HG03442 (cell line): ENCODE results near the gene ITGB1.
A peak's percentile ranks its signal among the peaks of the same experiment; 100 is the strongest.
"Not testable (repeated sequence)": the region's sequence is repeated elsewhere in the genome, so short reads cannot be mapped to it uniquely, and the experiment has no call there.

Source experiments
- ATAC-seq: cut with Tn5 transposase; IDR thresholded peaks from one replicate; pipeline ENCODE4 v1.9.1; 2021; ENCODE audit warnings: mild to moderate bottlenecking, moderate library complexity; ENCODE audit not compliant: unreplicated experiment

ITGB1 gene

DNA sequence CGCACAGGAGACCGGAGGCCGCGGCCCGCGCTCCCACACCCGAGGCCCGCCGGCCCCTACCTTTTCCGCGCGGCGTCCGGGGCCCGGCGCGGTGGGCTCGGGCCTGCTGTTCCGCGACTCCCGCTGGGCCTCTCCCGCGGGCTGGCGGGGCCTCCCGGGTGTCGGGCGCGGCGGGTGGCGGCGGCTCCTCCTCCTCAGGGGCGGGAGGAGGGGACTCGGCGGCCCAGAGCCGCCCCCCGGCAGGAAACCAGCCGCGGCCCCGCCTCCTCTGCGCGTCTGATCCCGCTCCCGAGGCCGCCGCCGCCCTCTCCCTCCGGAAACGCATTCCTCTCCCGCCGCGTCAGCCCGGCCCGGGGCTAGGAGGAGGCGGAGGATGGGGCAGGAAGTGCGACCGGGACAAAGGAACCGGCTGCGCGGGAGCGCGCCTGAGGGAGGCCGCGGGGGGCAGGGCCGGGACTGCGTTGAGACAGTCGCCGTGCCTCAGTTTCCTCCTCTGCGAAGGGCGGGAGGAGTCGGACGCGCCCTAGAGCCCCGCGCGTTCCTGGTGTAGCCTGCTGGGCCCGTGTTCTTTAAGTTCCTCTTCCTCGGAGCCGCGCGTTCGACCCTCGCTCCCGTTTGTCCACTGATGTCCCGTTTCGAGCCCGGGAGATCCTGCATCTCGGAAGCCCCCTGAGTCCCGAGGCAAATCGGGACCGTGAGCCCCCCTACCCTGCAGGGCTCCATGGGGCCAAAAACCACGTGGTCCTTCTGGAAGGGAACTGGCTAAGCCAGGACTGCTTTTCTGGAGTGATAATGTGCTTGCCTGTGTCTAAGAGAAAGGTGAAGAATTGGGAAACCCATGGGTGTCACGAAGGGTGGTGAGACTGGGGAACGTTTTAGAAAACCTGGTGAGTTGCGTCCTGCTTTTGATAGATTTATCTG lies at the start of gene ITGB1:
ITGB1 (minus strand) TSS at position 146 of the 921 bp plus-strand sequence. CDS start 22,672 bp downstream, outside the sequence.
- peak; percentile 65 for ATAC-seq

DNA sequence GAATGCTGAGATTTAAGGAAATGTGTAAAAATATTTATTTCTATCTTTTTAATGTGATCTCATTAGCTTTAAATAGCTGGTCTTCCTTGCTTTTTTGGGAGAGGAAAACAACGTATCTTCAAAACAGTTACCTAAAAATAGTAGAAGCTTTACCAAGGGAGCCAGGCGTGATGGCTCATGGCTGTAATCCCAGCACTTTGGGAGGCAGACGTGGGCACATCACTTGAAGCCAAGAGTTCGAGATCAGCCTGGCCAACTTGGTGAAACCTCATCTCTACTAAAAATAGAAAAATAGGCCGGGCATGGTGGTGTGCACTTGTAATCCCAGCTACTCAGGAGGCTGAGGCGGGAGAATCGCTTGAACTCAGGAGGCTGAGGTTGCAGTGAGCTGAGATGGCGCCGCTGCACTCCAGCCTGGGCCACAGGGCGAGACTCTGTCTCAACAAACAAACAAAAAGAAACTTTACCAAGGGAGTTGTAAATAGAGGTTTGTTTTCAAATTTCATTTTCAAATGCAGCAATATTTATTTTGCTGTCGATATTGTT lies 48.4 kb upstream of the ITGB1 start:
- no peak for ATAC-seq

DNA sequence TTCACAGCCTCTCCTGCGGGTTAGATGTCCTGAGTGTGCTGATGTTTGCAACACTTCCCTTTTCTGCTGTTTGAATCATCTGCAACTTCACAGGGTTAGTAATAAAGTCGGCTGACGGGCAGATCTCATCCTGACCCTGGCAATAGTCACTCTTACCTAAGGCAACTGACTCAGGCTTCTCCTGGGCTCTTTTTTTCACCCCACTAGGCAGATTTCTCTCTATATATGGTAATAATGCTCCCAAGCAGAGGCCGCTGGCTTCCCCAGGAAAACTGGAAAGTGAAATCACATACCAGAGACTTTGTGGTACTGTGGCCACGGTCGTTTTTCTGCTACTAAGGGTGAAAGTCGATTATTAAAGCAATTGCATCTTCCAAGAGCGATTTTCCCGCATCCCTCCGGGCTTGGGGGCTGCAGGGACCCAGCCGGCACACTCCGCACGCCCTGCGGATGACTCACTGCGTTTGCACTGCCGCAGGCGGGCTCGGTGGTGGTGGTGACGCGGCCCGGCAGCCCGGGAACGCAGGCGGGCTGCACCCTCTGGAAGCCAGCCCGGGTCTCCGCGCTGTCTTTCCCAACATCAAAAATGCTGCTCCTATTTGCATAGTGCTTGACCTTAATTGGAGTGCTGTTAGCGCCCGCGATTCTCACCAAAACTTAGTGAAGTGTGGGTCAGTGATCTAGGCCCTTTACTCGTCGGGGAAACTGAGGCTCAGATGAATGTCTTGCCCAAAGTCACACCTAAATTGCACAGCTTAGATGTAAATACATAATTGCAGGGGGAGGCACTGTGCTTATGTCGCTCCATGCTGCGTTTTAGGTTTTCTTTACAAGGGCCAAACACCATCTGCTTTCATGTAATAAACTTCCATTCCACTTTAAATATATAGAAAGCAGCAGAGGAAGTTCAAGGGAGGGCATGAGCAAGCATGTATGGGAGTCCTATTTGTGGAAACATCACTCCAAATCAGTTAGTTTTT lies 47.6 kb upstream of the ITGB1 start:
- peak; percentile 75 for ATAC-seq

DNA sequence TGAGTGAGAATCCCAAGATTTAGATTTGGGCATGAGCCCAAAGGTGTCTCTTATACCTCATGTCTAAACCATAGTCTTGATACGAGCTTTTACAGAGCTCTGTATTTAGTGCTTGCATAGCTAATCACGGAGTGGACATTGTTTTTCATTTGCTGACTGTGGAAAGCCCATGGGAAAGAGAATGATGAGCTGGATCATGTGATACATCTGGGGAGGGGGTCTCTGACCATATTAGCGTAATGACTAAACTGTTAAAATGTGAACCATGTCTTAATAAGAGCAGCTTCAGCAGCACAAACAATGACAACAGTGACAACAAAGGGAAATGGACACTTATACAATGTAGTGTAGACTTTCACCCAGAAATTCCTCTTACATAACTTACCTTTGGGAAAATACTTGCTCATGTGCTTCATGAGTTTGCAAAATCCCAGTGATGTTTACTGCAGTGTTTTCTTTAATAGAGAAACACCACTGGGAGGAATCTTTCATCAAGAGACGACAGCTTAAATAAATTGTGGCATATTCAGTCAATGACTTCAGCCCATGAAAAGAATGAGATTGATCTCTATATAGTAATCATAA lies 44.0 kb upstream of the ITGB1 start:
- ATAC-seq = no peak

DNA sequence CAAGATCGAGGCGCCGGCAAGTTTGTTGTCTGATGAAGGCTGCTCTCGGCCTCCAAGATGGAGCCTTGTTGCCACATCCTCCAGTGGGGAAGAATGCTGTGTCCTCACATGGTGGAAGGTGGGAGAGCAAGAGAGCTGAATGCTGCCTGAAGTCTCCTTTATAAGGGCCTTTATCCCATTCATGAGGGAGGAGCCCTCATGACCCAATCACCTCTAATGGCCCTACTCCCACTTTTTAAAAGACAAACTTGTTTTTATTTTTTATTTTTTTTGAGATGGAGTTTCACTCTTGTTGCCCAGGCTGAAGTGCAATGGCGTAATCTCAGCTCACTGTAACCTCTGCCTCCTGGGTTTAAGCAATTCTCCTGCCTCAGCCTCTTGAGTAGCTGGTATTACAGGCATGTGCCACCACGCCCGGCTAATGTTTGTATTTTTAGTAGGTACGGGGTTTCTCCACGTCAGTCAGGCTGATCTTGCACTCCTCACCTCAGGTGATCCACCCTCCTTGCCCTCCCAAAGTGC lies 40.1 kb upstream of the ITGB1 start:
- not testable (repeated sequence) for ATAC-seq

DNA sequence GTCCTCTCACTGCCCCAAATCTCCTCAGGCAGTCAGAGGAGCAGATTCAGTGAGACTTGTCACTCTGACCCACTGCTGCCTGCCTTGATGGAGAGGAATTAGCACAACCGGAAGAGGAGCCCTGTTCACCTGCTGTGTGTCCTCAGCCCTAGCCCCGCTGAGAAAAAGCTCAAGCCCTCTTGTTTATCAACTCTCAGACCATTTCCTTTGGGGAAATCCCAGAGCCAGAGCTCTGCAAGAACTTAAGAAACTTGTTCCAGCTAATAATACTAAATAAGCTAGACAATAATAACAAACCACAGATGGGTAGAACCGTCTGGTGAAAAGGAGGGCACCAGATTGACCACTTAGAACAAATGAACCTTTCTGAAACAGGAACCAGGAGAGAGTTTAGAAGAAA lies 37.7 kb upstream of the ITGB1 start:
- ATAC-seq = peak; percentile 88

DNA sequence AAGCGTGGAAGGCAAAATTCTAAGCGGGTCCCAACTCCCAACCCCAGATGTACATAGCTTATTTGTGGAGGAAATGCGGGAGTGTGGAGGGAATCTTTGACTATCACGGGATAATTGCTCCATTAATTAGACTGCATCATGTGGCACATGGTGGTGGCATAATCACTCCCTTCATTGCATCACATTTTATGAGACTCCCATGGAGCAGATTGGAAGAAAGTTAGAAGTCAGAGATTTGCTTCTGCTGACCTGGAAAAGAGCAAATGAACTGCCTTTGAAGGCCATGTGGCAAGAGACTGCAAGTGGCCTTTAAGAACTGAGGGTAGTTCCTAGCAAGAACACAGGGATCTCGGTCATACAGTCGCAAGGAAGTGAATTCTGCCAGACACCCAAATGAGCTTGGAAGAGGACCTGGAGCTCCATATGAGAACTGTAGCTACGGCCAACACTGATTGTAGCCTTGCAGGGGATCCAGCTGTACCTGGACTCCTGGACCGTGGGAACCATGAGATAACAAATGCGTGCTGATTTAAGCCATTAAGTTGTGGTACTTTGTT lies 37.1 kb upstream of the ITGB1 start:
- ATAC-seq = no peak

DNA sequence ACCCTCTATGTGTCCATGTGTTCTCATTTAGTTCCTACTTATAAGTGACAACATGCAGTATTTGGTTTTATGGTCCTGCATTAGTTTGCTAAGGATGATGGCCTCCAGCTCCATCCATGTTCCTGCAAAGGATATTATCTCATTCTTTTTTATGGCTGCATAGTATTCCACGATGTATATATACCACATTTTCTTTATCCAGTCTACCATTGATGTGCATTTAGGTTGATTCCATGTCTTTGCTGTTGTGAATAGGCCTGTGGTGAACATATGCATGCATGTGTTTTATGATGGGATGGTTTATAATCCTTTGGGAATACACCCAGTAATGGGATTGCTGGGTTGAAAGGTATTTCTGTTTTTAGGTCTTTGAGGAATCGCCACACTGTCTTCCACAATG lies 36.6 kb upstream of the ITGB1 start:
- ATAC-seq = not testable (repeated sequence)

DNA sequence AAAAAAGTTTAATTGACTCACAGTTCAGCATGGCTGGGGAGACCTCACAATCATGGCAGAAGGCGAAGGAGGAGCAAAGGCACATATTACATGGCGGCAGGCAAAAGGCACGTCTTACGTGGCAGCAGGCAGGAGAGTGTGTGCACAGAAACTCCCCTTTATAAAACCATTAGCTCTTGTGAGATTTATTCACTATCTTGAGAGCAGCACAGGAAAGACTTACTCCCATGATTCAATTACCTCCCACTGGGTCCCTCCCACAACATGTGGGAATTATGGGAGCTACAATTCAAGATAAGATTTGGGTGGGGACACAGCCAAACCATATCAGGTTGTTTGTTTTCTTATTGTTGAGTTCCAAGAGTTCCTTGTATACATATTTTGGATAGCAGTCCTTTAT lies 34.3 kb upstream of the ITGB1 start:
- ATAC-seq = not testable (repeated sequence)

DNA sequence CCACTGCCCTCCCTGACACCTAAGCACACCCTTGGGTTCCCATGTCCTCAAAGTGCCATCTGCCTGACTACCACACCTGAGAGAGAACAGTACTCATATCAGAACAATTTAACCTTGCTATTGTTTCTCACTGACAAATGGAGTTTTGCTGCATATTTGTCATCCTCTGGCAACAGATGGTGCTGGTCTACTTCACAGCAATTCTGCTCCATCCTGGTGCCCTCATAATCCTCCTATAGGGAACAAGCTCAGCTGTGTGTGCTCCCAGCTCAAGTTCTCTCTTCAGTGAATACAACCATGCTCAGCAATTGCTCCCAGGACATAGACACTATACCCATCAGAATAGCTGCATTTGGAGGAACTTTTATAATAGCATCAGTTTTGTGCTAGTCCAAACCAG lies 32.8 kb upstream of the ITGB1 start:
- ATAC-seq = no peak

DNA sequence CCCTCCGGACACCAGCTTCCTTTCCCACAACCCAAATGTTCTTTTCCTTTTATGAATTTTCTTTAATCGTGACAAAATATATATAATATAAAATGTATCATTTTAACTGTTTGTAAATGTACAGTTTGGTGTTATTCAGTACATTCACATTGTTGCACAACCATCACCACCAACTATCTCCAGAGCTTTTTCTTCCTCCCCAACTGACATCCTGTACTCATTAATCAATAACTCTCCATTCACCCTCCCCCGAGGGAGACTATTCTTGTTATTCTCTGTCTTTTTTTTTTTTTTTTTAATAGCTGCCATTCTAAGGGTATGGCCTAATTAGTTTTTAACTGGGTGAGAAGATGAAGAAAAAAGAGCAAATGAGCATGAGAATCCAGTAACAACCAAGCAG lies 30.6 kb upstream of the ITGB1 start:
- ATAC-seq = no peak

DNA sequence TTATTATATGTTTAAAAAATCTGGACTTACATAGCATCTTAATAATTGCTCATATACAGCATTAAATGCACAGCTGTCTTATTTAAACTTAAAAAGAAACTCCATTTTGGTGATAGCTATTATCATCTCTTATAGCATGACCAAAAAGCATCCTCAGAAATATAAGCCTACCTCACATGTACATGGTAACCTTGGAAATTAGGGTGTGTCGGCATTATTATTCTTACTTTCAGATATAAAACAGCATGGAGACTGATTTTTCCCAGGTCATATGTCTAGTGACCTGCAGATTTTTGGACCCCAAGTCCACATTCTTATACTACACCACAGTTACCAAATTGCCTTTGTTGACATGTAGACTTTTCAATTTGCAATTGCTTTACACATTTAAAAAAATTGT lies 29.1 kb upstream of the ITGB1 start:
- no peak for ATAC-seq

DNA sequence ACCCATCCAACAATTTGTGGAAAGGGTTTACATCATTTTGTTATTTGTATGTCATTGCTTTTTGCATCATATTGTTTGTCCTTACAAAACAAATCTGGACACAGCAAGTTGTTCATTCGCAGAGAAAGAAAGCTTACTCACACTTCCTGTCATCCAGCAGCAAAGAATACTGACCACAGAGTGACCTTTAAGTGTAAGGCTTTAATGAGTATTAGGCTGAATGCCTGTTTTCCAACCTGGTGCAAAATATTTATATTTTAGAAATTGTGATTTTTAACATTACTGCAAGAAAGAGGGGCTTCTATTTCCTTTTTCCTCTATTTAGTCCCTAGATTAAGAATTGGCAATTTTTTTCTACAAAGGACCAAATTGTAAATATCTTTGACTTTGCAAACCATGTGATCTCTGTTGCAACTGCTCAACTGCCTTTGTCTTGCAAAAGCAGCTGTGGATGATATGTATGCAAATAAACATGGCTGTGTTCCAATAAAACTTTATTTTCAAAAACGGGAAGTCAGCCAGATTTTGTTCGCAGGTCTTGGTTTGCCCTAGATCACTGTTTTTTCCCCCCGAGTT lies 27.8 kb upstream of the ITGB1 start:
- no peak for ATAC-seq

DNA sequence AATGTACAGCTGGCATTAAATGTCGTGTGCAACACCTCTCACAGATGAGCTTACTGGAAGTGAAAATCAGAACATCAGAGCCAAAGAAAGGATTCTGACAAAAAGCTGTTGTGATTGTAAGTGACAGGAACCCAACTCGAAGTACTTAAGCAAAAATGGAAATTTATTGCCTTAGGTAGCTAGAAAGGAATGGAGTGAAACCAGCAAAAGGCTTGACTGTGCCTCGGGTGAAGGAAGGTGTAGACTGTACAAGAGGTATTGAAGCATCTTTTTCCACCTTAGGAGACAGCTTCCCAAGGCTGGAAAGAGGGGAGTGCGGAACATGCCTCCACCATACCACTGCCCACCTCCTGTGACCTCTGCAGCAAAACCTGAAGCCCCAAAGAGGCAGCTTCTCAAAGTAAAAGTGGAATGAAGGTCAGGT lies 27.3 kb upstream of the ITGB1 start:
- no peak for ATAC-seq

DNA sequence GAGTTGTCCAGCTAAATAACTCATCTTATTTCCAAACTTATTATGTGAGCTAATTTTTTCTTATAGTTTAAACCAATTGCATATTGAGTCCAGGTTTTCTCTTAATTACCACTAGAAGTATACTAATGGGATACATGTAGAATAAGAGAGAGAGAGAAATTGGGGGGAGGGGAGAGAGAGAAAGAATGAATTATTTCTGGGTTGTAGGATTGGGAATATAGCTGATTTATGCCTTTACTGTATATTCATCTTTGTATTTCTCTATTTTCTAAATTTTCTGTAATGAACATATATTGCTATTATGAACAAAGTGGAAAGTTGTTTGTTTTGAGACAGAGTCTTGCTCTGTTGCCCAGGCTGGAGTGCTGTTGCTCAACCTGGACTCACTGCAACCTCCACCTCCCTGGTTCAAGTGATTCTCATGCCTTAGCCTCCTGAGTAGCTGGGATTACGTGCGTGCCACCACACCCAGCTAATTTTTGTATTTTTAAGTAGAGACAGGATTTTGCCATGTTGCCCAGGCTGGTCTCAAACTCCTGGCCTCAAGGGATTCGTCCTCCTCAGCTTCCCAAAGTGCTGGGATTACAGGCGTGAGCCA lies 26.1 kb upstream of the ITGB1 start:
- no peak for ATAC-seq

DNA sequence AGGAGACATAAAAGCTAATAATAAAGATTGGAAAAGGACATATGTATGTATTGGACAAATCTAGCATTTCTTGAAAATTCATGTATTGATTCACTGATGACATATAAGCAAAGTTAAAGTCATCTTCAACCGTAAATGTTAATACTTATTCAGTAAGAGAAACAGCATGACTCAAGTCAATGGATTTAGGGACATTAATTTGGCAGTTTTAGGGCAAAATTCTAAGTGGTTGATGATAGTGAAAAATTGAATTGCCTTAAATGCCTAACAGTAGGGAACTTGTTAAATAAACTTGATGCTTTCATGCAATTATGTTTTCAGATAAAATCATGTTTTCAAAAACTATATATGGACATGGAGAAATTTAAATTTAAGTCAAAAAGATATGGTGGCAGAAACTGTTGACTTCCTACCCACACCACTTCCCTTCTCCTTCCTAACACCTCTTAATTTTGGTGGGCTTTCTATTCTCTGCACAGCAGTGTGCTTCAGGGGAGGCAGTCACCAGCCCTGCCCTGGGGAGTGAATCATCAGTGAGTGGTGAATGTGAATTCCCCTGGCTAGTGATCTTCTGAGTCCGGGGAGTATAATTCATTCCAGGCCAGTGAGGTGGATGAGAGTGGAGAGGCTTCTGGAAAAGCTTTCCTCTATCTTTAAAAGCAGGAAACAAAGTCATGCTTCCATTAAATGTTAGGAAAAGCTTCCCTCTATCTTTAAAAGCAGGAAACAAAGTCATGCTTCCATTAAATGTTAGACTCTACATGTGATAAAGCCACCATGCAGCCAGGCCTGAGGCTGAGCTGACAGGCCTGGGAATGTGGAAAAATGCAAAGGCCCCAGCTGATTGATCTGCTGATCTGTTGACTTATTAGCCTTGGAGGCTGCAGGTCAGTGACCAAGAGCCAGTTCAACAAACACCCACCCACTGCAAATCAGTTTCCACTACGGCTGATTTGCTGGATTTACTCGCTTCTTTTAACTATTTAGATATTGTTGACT lies 25.2 kb upstream of the ITGB1 start:
- no peak for ATAC-seq

DNA sequence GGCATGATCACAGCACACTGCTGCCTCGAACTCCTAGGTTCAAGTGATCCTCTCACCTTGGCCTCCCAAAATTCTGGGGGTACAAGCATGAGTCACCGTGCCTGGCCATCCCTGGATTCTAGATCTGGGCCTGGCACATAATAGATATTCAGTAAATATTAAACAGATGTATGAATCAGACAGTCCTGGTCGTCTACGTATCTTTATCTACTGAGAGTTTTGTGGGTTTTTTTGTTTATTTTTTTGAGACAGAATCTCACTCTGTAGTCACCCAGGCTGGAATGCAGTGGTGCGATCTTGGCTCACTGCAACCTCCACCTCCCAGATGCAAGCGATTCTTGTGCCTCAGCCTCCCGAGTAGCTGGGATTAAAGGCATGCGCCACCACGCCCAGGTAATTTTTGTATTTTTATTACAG lies 24.3 kb upstream of the ITGB1 start:
- ATAC-seq = no peak

DNA sequence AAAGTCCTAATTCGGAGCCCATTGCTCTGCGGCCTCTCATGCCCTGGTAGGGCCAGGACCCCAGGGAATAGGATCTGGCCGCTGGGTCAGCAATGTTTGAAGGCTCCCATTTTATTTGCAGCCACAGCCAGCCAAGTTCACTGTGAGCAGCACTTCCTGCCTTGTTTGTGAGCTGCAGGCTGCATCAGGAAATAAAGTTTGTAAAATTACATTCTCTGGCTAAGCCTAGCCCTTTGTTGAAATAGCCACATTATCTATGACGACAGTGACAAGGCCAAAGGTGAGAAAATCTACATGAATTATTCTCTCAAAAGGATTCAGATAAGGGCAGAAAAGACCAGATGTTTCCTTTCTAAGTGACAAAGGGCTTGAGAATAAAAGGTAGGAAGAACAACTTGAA lies 23.7 kb upstream of the ITGB1 start:
- ATAC-seq = no peak
